Activated T-cell treated with anti-CD3 and anti-CD28 coated beads, Interleukin-2, amount 50 U/mL, for 72 hours (primary cell): ENCODE results near the gene IGFBPL1. TPM values are rescaled to one million over a fixed set of nuclear protein-coding genes. Genes with fewer than 3 reads are reported as not detected.
"Not testable (repeated sequence)": the region's sequence is repeated elsewhere in the genome, so short reads cannot be mapped to it uniquely, and the experiment has no call there.

Source experiments
- ATAC-seq, 2 donors: fragments of 150-1000 bp; cut with Tn5 transposase; replicated peaks in 1 of 2; 2 replicates each; pipeline ENCODE4 v1.10.0; 2021; ENCODE audit warnings: moderate library complexity in 2 of 2, mild to moderate bottlenecking in 1 of 2
- DNase-seq, 2 donors: peaks; one replicate each; pipeline ENCODE4 v3.0.0; 2021 to 2022; ENCODE audit warnings: mixed read lengths in 1 of 2
- H3K27ac Mint-ChIP-seq: one replicate; pipeline ENCODE4 v1.8.0; 2022; ENCODE audit warnings: mild to moderate bottlenecking, moderate library complexity, mixed read lengths
- H3K27me3 Mint-ChIP-seq: one replicate; pipeline ENCODE4 v1.8.0; 2022; ENCODE audit warnings: low read depth, mixed read lengths
- H3K36me3 Mint-ChIP-seq, 2 donors: one replicate each; pipeline ENCODE4 v1.8.0; 2022; ENCODE audit warnings: mixed read lengths in 2 of 2, mild to moderate bottlenecking in 1 of 2; ENCODE audit not compliant: insufficient read depth in 2 of 2
- H3K4me1 Mint-ChIP-seq: one replicate; pipeline ENCODE4 v1.8.0; 2022; ENCODE audit warnings: low read depth, mixed read lengths
- H3K4me3 Mint-ChIP-seq, 2 donors: one replicate each; pipeline ENCODE4 v1.8.0; 2022; ENCODE audit warnings: mild to moderate bottlenecking in 2 of 2, mixed read lengths in 2 of 2, moderate library complexity in 2 of 2
- H3K9me3 Mint-ChIP-seq, 2 donors: one replicate each; pipeline ENCODE4 v1.8.0; 2022; ENCODE audit warnings: mixed read lengths in 2 of 2
- total RNA-seq, 2 donors: library from RNA; stranded (reverse); gene quantifications; one replicate each; pipeline ENCODE4 v1.2.3, GENCODE V29; 2022

IGFBPL1 gene
- total RNA-seq, 2 donors from 2014 or later, result not detected

DNA sequence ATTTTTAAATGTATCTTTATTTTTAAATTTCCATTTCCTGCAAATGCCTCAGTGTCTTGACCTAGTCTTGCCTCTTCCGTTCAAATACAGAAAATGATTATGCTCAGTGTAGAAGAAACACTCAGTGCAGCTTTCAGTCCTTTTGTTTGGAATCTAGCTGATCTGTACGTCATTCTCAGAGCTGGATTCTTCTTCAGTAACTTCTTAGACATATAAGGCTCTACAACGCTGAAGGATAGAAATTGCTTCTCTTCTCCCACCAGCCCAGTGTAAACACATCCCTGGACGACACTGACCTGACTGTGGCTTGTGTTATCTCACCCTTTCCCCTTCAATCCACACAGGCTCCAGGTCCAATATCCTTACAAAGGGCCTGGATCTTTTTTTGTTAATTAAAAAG, 34.9 kb downstream of the IGFBPL1 start:
- Mint-ChIP-seq H3K27me3 (peaks cover 26% of the 10 kb centered on the region), H3K27ac (no peak overlapping the region), H3K9me3 (peaks cover 0 to 4% of the 10 kb centered on the region in 2 donors), H3K36me3 (peaks cover 1 to 3% of the 10 kb centered on the region in 2 donors), H3K4me1 (peaks cover 17% of the 10 kb centered on the region), H3K4me3 (no peak overlapping the region)
- no peak for DNase-seq
- ATAC-seq, result no peak

DNA sequence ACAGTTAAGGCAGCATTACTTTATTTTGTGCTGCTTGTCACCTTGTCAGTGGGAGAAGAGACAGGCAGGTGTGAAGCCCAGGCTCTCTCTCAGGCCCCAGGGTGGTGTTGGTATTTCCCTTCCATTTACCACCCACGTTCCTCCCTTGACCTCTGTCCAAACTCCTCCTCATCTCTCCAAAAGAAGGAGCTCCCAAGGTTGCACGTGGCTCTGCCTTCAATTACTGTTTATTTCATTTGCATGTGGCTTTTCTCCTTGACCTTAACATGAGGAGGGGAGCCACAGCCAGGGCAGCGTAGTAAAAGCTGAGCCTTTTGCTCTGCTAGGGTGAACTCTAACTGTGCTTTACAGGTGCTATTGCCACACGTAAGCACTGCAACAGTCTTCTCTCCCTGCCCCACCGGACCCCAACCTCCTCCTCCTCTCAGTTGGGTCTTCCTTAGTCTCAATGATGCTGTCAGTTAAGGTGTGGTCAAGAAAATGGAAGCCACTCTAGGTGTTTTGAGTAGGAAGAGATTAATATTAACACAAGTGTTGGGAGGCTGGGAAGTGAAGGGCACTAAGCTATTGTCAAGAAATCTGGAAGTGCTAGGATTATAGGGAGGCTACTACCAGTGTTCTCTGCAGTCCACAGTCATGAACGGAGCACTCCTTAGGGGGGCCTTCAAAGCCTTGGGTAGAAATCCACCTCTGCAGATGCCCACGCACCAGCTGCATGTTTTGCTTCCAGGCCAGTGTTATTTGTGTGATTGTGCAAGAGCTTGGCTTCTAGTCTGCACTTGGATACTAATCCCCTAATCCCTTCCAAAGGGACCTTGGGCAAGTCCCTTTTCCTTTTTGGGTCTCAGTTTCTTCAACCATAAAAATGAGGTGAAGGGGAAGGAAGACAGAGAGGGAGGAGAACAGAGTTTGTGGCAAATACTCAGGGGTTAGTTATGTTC, 35.7 kb downstream of the IGFBPL1 start:
- Mint-ChIP-seq H3K9me3 (peaks cover 0 to 4% of the 10 kb centered on the region in 2 donors), H3K27me3 (peaks cover 28% of the 10 kb centered on the region), H3K36me3 (peaks cover 1 to 3% of the 10 kb centered on the region in 2 donors), H3K27ac (no peak overlapping the region), H3K4me3 (no peak overlapping the region), H3K4me1 (peaks cover 13% of the 10 kb centered on the region)
- no peak for ATAC-seq
- no peak for DNase-seq

DNA sequence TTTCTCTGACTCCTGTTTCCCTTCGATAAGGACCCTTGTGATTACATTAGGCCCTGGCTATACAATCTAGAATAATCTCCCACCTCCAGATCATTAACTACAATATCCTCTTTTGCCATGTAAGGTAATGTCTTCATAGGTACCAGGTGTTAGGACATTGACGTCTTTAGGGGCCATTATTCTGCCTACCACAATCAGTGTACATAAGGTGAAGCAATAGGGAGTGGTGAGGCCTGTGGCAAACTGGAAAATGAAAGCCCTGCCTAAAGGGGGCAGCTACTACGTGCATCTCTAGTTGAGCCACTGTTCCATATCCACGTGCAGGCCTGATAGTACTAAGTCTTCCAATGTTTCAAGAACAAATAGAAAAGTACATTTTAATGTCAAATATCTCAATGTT, 36.5 kb downstream of the IGFBPL1 start:
- Mint-ChIP-seq H3K27me3 (peaks cover 28% of the 10 kb centered on the region), H3K4me1 (peaks cover 5% of the 10 kb centered on the region), H3K36me3 (peaks cover 1 to 3% of the 10 kb centered on the region in 2 donors), H3K27ac (no peak overlapping the region), H3K4me3 (no peak overlapping the region), H3K9me3 (peaks cover 0 to 4% of the 10 kb centered on the region in 2 donors)
- ATAC-seq (no peak), DNase-seq (no peak)

DNA sequence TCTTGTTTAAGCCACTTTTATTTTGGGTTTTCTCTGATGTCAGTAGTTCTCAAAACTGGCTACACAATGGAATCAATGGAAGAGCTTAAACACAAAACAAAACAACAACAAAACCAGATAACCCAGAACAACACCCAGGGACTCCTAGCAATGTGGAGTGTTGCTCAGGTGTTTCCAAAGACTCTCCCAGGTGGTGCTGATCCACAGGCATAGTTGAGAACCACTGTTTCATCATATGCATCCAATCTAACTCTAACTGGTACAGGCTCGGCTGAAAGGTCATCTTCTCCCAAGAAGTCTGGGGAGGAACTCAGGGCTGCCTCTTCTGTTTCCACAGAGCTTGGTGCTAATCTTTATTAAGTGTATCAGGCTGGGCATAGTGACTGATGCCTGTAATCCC, 37.2 kb downstream of the IGFBPL1 start:
- Mint-ChIP-seq H3K4me1 (peaks cover 2% of the 10 kb centered on the region), H3K4me3 (no peak overlapping the region), H3K27ac (no peak overlapping the region), H3K27me3 (peaks cover 28% of the 10 kb centered on the region), H3K36me3 (peaks cover 1 to 3% of the 10 kb centered on the region in 2 donors), H3K9me3 (peaks cover 0 to 4% of the 10 kb centered on the region in 2 donors)
- DNase-seq (no peak), ATAC-seq (no peak)

DNA sequence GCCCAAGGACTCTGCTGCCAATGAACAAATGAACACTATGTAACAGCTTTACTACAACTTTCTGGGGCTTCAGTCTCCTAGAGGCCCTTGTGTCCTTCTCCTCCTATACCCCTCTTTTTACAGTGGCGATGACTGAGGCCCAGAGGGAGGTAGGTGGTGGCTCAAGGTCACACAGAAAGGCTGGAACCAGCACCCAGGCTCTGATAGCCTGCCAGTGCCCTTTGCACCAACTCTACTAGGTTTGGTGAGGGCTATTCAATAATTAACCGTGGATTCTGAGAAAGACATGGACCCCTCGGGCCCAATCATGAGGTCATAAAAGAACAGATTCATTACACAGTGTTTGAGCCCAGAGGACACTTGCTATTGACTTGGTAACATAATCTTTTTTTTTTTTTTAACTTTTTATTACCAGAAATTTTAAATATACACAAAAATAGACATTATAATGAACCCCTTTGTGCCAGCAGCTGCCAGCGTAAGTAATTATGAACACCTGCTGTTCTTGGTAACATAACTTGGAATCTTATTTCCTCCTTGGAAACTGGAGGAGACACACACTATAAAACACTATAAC, 37.8 kb downstream of the IGFBPL1 start:
- no peak overlapping the region for H3K27ac Mint-ChIP-seq
- H3K27me3 Mint-ChIP-seq, result peaks cover 22% of the 10 kb centered on the region
- H3K9me3 Mint-ChIP-seq, result peaks cover 0 to 4% of the 10 kb centered on the region in 2 donors
- no peak overlapping the region for H3K4me3 Mint-ChIP-seq
- no peaks in the 10 kb centered on the region for H3K4me1 Mint-ChIP-seq
- no peak for DNase-seq
- no peak for ATAC-seq
- peaks cover 1 to 3% of the 10 kb centered on the region in 2 donors for H3K36me3 Mint-ChIP-seq

DNA sequence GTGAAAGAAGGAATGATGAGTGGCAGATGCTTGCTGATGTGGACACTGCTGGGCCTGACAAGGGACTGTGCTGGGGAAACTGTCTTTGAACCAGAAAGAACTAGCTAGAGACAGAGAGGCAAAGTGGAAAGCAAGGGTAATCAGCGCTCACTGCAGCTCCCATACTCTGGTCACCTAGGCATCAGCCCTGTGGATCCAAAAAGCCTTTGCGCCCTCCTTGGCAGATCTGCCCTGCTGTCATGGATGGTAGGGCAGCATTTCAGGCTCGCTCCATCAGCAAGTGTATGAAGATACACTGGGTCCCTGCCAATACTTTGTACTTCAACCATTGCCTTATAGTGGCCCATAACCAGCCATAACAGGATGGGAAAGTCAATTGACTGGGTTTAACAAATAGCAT, 38.4 kb downstream of the IGFBPL1 start:
- no peak for DNase-seq
- Mint-ChIP-seq H3K27ac (no peak overlapping the region), H3K4me1 (no peaks in the 10 kb centered on the region), H3K9me3 (peaks cover 0 to 4% of the 10 kb centered on the region in 2 donors), H3K36me3 (peaks cover 1 to 3% of the 10 kb centered on the region in 2 donors), H3K27me3 (peaks cover 16% of the 10 kb centered on the region), H3K4me3 (no peak overlapping the region)
- ATAC-seq, result no peak

DNA sequence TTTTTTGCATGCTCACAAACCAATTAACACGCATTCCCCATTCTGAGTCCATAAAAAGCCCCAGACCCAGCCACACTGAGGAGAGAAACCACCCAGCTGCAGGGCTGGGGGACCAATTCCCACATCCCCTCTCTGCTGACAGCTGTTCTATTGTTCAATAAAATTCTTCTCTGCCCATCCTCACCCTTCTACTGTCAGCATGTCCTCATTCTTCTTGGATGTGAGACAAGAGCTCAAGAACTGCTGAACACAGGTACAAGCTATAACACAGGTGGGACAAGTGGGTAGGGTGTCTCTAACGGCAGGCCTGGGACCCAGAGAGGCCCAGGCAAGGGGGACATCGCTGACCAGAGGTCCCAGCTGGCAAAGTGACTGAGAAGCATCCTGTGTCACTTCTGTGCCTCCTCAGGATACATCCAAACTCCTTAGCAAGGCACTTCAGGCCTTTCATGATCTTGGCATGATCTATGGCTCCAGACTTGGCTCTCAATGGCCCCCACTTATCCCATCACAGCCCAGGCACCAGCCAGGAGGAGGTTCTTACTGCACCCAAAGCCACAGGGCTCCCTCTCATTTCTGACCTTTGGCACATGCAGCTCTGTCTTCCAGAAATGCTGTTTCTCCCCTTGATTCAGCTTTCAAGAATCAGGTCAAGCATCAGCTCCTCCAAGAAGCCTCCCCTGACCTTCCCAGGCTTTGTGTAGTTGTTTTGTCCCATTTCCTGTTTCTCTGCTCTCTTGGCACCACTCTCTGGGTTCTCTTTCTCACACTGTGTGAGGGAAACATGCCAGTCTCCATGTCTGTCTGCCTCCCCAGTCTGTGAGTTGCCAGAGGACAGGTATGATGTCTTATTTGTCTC, 39.0 kb downstream of the IGFBPL1 start:
- no peaks in the 10 kb centered on the region for H3K4me1 Mint-ChIP-seq
- DNase-seq, result no peak
- H3K27ac Mint-ChIP-seq, result no peak overlapping the region
- peaks cover 12% of the 10 kb centered on the region for H3K27me3 Mint-ChIP-seq
- peaks cover 0 to 4% of the 10 kb centered on the region in 2 donors for H3K9me3 Mint-ChIP-seq
- no peak for ATAC-seq
- H3K36me3 Mint-ChIP-seq, result peaks cover 1 to 3% of the 10 kb centered on the region in 2 donors
- no peak overlapping the region for H3K4me3 Mint-ChIP-seq

DNA sequence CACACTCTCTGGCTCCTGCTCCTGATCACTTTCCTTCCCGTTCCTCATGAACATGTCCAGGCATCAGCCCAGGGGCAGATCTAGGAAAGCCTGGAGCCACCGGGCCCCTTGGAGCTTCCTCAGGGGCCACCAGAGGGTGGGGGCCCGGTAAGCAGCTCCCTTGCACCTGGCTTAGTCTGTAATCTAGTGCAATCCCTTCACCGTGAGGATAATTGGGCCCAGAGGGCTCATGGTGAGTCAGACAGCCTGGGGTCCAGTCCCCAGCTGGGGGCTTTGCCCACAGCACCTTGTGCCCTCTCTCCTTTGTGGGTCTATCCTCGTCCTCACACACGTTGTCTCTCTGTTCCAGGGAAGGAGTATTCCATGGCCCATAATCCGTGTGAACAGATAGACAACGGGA, 42.1 kb downstream of the IGFBPL1 start:
- ATAC-seq, result no peak
- H3K4me1 Mint-ChIP-seq, result no peaks in the 10 kb centered on the region
- H3K27me3 Mint-ChIP-seq, result peaks cover 12% of the 10 kb centered on the region
- no peak overlapping the region for H3K27ac Mint-ChIP-seq
- H3K9me3 Mint-ChIP-seq, result peaks cover 0 to 4% of the 10 kb centered on the region in 2 donors
- no peak overlapping the region for H3K4me3 Mint-ChIP-seq
- peaks cover 1 to 3% of the 10 kb centered on the region in 2 donors for H3K36me3 Mint-ChIP-seq
- no peak for DNase-seq

DNA sequence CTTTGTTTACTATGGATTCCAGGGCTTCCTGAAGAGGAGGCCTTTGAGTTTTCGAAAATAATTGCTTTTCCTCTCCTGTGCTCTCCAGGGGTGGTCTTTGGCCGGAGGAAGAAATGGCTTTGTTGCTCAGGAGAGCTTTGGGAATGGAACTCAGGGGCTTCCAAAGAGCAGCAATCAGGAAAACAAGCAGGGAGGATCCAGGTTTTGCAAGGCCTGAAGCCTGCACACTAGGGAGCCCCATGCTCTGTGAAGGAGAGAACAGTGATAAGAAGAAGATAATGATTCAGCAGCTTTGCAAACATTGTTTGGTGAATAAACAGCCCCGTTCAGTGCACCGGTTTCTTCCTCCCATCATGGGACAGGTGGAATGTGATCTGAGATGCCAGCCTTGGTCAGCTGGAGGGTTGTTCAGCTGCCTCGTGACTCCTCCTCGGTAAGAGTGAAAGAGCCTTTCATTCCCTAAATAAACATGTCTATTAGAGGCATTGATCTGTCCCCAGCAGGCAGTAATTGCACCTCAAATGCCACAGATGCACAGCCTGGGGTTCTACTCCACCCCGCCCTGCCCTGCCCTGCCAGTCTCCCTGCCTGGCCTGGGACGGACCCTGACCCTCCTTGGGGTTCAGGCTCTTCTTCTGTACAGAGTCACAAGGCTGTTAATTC, 43.3 kb downstream of the IGFBPL1 start:
- Mint-ChIP-seq H3K4me3 (no peak overlapping the region), H3K27ac (no peak overlapping the region), H3K9me3 (peaks cover 0 to 4% of the 10 kb centered on the region in 2 donors), H3K36me3 (peaks cover 1 to 3% of the 10 kb centered on the region in 2 donors), H3K4me1 (no peaks in the 10 kb centered on the region), H3K27me3 (peaks cover 12% of the 10 kb centered on the region)
- DNase-seq (no peak), ATAC-seq (no peak)

DNA sequence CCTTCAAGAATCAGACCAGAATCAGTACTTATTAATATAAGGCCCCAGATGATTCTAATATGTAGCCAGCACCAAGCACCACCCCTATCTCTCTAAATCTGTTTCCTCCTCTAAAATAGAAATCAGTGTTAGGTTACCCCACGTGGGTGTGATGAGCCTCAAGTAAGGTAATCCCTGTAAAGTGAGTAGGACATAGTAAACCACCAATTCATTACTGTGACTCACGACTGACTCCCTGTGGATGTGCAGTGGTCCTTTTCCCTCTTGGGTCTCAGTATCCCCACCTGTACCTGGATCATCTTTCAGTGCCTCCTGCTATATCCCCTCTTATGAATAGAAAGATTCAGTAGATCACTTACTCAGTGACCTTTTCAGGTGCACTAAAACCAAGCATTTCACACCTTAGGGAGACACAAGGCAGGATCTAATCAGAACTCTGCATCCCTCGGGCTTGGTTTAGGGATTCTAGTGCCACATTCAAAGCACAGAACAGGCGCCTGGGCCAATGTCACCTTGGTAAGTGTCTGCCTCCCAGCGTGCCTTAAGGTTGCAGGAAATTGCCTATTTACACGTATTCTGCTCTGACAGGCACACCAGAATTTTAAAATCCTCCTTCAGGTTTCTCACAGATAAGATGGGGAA, 43.9 kb downstream of the IGFBPL1 start:
- peaks cover 1 to 3% of the 10 kb centered on the region in 2 donors for H3K36me3 Mint-ChIP-seq

DNA sequence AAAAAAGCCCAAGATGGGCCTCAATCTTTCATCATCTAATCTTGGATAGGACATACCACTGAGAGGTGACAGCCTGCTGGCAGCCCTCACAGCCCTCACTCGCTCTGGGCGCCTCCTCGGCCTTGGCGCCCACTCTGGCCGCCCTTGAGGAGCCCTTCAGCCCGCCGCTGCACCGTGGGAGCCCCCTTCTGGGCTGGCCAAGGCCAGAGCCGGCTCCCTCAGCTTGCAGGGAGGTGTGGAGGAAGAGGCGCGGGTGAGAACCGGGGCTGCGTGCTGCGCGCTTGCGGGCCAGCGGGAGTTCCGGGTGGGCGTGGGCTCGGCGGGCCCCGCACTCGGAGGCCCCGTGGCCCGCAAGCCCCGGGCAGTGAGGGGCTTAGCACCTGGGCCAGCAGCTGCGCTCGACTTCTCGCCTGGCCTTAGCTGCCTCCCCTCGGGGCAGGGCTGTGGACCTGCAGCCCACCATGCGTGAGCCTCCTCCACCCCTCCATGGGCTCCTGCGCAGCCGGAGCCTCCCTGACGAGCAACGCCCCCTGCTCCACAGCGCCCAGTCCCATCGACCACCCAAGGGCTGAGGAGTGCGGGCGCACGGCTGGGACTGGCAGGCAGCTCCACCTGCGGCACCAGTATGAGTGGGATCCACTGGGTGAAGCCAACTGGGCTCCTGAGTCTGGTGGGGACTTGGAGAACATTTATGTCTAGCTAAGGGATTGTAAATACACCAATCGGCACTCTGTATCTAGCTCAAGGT, 46.7 kb downstream of the IGFBPL1 start:
- not testable (repeated sequence) for H3K27me3 Mint-ChIP-seq, ATAC-seq, H3K36me3 Mint-ChIP-seq, H3K9me3 Mint-ChIP-seq, H3K27ac Mint-ChIP-seq, DNase-seq, H3K4me3 Mint-ChIP-seq, H3K4me1 Mint-ChIP-seq

More for the DNA sequence above, 43.9 kb downstream of the IGFBPL1 start:
- Mint-ChIP-seq H3K4me3 (no peak overlapping the region), H3K27me3 (peaks cover 12% of the 10 kb centered on the region), H3K9me3 (peaks cover 0 to 4% of the 10 kb centered on the region in 2 donors), H3K27ac (no peak overlapping the region), H3K4me1 (no peaks in the 10 kb centered on the region)
- ATAC-seq, result no peak
- DNase-seq, result no peak
